ENCODE data around the gene SMIM24.
"Not testable (repeated sequence)": the region's sequence is repeated elsewhere in the genome, so short reads cannot be mapped to it uniquely, and the experiment has no call there.

SMIM24 gene

DNA sequence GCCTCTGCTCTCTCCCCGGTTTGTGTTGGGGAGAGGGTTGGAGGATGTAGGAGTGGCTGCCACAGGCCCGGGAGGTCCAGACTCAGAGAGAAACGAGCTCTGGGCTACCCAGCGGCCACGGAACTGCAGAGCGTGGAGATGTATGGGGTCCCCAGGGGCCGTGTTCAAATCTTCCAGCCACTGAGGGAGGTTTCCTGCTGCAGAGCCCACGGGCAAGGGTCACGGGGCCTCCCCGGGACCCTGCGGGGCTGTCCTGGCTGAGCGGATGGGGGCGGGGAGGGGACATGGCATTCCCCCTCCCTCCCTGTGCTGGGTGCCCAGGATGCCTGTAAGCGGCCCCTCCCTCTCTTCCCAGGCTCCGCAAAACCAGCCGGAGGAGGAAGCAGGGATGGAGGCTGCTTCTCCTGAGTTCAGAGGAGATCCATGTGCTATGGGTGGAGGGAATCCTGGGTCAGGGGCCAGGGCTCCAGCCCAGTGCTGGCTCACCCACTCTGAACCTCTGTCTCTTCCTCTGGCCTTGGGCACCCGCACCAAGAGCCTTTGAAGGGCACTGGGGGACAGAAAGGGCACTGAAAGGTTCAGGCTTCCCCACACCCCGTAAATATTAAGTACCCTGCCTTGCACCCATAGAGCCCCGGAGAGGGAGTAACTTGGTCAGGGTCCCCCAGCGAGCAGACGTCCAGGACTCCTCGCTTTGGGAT, 22.6 kb downstream of the SMIM24 start:
- no peak for DNase-seq (ENCODE audit: low read depth in 3 of 3, low spot score in 1 of 3)

GRCh38 chr19:3456925-3457527, 23.3 kb downstream of the SMIM24 start:
- DNase-seq (ENCODE audit: low read depth in 3 of 3, low spot score in 1 of 3) = no peak

GRCh38 chr19:3455960-3456601, 24.2 kb downstream of the SMIM24 start:
- no peak for DNase-seq (ENCODE audit: low read depth in 3 of 3, low spot score in 1 of 3)

DNA sequence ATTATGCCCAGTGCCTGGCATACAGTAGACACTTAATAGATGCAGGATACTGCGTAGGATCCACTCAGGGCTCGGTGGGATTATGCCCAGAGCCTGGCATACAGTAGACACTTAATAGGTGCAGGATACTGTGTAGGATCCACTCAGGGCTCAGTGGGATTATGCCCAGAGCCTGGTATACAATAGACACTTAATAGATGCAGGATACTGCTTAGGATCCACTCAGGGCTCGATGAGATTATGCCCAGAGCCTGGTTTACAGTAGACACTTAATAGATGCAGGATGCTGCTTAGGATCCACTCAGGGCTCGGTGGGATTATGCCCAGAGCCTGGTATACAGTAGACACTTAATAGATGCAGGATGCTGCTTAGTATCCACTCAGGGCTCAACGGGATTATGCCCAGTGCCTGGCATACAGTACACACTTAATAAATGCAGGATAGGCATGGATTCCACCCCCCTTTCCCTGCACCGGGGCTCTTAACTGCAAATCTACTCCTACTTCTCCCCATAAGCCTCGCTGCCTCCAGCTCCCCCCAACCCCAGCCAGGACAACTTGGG, 24.9 kb downstream of the SMIM24 start:
- no peak for DNase-seq (ENCODE audit: low read depth in 3 of 3, low spot score in 1 of 3)

DNA sequence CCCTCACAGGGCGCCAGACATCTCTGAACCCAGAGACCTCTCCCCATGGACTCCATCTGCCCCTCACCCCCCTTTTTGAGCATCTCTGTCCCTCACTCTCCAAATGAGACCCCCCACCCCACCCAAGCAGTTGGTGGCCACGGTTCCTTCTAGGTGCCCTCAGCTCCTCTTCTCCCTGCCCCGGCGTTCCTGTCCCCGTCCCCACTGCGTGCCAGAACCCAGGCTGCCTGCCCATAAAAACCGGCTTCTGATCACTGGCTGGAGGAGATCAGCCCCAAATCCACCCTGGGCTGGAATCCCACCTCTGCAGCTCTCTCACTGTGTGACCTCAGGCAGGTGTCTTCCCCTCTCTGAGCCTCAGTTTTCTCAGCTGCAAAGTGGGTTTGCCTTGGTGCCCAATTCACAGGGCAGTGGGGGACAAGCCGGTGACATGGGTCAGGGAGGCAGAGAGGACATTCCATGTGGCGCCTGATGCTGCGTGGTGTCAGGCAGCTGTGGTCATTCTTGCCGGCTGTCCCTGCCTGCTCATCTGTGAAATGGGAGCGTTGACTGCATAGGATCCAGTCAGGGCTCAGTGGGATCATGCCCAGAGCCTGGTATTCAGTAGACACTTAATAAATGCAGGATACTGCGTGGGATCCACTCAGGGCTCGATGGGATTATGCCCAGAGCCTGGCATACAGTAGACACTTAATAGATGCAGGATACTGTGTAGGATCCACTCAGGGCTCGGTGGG, 25.5 kb downstream of the SMIM24 start:
- no peak for DNase-seq (ENCODE audit: low read depth in 3 of 3, low spot score in 1 of 3)

GRCh38 chr19:3453840-3454239, 26.5 kb downstream of the SMIM24 start:
- DNase-seq (ENCODE audit: low read depth in 3 of 3, low spot score in 1 of 3) = no peak

DNA sequence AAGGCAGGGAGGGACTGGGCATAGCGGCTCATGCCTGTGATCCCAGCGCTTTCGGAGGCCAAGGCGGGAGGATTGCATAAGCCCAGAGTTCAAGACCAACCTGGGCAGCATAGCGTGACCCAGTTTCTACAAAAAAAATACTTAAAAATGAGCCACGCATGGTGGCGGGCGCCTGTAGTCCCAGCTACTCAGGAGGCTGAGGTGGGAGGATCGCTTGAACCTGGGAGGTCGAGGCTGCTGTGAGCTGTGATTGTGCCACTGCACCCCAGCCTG, 27.4 kb downstream of the SMIM24 start:
- DNase-seq (ENCODE audit: low read depth in 3 of 3, low spot score in 1 of 3) = not testable (repeated sequence)

DNA sequence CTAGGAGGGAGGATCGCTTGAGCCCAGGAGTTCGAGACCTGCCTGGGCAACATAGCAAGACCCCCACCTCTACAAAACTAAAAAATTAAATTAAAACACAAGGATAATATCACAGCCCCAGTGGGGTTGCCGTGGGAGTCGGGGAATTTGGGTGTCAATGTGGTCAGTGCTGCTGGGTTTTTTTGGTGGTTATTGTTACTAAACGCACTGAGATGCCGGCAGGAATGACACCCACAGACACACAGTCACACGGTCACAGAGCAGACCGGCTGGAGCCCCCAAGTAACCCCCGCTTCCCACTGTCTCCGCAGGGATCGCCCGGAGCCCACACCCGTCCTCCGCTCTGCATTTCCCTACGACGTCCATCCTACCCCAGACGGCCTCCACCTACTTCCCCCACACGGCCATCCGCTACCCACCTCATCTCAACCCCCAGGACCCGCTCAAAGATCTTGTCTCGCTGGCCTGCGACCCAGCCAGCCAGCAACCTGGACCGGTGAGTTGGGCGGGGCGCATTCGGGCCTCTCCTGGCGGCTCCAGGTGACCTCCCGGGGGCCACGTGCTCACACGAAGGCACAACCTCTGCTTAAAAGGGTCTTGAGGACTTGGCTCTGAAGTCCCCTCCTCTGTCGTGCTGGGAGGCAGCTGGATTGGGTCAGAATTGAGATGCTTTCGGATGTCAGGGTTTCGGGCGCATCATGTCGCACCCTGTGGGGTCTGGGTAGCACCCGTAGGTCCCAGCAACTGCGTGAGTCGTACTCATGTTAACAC, 28.0 kb downstream of the SMIM24 start:
- DNase-seq (ENCODE audit: low read depth in 3 of 3, low spot score in 1 of 3) = no peak

- DNase-seq (ENCODE audit: low read depth in 3 of 3, low spot score in 1 of 3) = no peak
These were observed 28.9 kb downstream of the SMIM24 start for GRCh38 chr19:3451451-3451866.

DNA sequence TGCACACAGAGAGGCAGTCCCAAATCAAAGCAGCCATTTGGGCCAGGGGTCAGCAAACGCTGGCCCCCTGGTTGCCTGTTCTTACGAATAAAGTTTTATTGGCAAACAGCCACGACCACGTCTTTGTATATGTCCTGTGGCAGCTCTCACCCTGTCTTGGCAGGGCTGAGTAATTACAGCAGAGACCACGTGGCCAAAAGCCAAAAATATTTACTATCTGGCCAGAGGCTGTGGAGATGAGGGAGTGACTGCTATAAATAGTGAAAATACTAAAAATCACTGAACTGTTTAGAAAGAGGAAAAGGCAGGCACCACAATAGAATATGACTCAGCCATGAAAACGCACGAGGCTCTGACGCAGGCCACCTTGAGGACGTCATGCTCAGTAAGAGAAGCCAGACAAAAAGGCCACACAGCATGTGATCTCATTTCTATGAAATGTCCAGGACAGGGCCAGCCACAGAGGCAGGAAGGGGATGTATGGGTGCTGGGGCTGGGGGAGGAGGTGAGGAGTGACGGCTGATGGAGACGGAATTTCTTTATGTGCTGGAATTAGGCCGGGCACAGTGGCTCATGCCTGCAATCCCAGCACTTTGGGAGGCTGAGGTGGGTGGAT, 29.4 kb downstream of the SMIM24 start:
- no peak for DNase-seq (ENCODE audit: low read depth in 3 of 3, low spot score in 1 of 3)

DNA sequence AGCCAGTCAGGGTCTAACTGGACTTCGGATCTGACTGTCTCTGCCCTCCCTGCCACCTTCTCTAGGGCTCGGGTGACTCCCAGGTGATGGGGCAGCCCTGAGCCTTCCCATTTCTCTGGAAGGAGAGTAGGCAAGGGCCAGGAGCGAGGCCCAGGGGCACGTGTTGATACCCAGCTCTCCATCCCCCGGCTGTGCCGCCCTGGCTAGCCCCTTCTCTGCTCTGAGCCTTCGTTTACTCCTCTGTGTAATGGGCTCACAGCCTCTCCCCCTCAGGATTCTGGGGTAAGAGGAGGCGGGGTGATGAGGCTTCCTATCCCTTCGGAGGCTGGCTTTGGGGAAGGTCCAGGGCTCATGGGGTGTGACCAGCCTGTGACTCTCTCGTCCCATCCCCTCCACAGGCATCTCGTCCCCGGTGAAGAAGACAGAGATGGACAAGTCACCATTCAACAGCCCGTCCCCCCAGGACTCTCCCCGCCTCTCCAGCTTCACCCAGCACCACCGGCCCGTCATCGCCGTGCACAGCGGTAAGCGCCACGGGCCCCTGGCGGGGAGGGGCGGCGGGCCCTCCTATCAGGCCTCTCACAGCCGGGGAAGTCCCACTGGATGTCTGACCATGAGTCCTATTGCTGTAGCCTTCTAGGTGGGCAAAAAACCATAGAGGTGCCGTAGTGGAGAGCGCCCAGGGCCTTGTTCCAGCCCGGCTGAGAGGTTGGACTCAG, 31.6 kb downstream of the SMIM24 start:
- DNase-seq (ENCODE audit: low read depth in 3 of 3, low spot score in 1 of 3) = no peak

GRCh38 chr19:3446657-3447056, 33.7 kb downstream of the SMIM24 start:
- DNase-seq (ENCODE audit: low read depth in 3 of 3, low spot score in 1 of 3) = not testable (repeated sequence)

DNA sequence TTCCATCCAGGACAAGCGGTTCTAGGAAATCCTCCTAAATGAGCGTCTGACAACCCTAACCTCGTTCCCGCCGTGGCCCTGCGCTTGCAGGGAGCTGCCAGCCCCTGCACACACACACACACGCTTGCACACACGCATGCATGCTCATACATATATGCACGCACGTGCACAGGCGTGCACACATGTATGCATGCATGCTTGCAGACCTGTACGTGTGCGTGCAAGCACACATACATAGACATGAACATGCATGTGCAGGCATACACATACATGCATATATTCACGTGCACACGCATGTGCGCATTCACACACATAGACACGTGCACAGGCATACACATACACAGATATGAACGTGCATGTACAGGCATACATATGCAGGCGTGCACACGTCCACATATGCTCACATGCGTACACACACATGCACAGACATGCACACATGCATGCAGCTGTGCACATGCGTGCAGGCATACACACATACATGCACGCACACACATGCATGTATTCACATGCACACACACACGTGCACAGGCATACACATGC, 35.6 kb downstream of the SMIM24 start:
- no peak for DNase-seq (ENCODE audit: low read depth in 3 of 3, low spot score in 1 of 3)

GRCh38 chr19:3443840-3444694, 36.3 kb downstream of the SMIM24 start:
- no peak for DNase-seq (ENCODE audit: low read depth in 3 of 3, low spot score in 1 of 3)

- no peak for DNase-seq (ENCODE audit: low read depth in 3 of 3, low spot score in 1 of 3)
These were observed 37.7 kb downstream of the SMIM24 start for GRCh38 chr19:3442487-3443071.

DNA sequence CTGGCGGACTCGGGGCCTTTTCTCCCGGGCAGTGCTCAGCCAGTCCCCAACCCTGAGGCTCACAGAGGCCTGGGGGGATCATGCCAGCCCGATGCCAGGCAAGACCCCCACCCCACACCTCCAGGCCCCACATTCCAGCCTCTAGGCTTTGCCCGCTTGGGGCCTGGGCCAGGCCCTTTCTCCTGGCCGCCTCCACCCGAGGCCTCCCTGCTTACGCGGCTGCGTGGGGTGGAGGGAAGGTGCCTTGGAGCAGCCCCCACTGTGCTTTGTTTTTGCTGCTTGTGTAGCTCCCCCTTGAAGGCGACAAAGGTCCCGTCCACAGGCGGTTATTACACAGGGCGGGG, 38.4 kb downstream of the SMIM24 start:
- DNase-seq (ENCODE audit: low read depth in 3 of 3, low spot score in 1 of 3) = no peak

DNA sequence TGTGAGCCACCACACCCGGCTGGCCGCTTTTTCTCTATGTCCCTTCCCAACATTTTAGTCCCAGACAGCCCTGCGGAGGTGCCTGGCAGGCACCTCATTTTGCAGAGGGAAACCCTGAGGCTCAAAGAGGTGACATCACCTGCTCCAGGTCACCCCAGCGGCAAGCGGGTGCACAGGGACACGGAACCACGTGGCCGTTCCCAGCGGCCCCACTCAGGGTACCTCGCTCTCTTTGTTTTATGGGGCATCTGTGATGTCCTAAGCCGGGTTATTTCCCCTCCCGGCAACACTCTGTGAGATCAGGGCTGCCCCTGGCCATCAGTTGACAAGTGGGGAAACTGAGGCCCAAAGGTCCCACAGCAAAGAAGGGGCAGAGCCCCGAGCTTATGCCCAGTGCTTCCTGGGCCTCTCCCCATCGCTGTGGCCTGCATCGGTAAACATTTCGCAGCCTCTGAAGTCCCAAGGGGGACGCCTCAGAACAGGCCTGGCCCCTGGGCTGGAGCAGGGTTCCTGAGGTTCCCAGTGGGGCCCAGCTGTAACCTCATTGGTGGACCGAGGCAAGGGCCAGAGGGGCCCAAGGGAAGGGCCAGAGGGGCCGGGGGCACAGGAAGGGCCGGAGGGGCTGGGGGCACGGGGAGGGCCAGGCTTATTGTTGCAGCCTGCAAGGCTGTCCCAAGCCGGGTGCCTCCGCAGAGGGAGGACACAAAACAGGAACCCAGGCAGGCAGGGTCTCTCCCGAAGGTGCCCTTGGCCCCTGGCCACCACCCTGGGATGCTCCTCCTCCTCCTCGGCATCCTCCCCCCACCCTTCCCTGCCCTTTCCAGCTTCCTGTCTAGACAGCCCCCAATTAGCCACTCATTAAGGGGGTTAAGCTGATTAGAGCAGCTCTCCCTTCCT, 39.0 kb downstream of the SMIM24 start:
- no peak for DNase-seq (ENCODE audit: low read depth in 3 of 3, low spot score in 1 of 3)
